ENCODE data around the gene NKD2. TPM values are rescaled to one million over a fixed set of nuclear protein-coding genes. Genes with fewer than 3 reads are reported as not detected.

The NKD2 gene
- total RNA-seq, 1 experiment from 2014 or later = 0.37 TPM

DNA sequence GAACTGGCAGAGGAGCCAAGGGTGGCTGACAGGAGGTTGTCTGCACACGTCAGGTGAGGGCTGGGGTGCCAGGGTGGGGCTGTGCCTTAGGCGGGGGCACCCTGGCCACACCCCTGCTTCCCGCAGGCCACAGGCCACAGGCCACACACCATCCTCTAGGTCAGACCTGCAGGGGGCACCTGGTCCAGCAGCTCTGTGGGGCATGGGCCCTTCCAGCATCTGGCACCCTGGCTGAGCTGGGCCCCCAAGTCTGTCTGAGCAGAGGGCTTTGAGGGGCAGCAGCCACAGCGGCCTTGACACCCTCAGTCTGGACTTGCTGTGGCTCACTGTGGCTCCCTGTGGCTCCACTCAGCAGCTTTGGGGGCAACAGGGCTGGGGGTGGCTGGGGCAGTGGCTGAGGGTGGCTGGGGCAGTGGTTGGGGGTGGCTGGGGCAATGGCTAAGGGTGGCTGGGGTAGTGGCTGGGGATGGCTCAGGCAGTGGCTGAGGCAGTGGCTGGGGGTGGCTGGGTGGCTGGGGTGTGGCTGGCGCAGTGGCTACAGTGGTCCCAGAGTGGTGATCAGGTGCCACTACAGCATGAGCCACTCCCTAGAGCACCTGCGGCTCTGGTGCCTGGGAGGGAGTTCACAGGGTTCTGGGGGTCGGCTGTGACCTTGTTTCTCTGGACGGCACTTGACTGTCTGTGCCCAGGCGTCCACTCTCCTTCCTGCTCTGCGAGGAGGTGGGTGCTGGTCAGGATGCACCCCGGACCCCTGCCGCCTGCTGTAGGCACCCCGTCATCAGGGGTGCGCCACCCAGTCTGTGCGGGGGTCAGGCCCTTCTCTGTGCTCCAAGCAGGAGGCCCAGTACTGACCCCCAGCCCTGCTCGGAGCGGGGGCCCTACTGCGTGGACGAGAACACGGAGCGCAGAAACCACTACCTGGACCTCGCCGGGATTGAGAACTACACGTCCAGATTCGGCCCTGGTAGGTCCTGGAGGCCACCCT is 27.1 kb downstream of the NKD2 start:
- H3K27ac ChIP-seq = no peak overlapping the region
- H3K27me3 ChIP-seq (replicated peaks) = peaks cover 24% of the 10 kb centered on the region
- H3K36me3 ChIP-seq = no peaks in the 10 kb centered on the region
- H3K4me1 ChIP-seq (replicated peaks) = no peaks in the 10 kb centered on the region
- DNase-seq (ENCODE audit: low read depth in 1 of 2, low spot score in 2 of 2) = no peak
- peaks cover 17% of the 10 kb centered on the region for H3K9me3 ChIP-seq (replicated peaks)
- no peak overlapping the region for H3K4me3 ChIP-seq

GRCh38 chr5:1036504-1037122 is 28.0 kb downstream of the NKD2 start:
- H3K4me3 ChIP-seq = no peak overlapping the region
- H3K4me1 ChIP-seq (replicated peaks) = no peaks in the 10 kb centered on the region
- DNase-seq (ENCODE audit: low read depth in 1 of 2, low spot score in 2 of 2) = no peak
- no peaks in the 10 kb centered on the region for H3K36me3 ChIP-seq
- no peak overlapping the region for H3K27ac ChIP-seq
- H3K9me3 ChIP-seq (replicated peaks) = peaks cover 25% of the 10 kb centered on the region
- peaks cover 22% of the 10 kb centered on the region for H3K27me3 ChIP-seq (replicated peaks)

GRCh38 chr5:1037123-1037670 is 28.6 kb downstream of the NKD2 start:
- no peaks in the 10 kb centered on the region for H3K4me1 ChIP-seq (replicated peaks)

DNA sequence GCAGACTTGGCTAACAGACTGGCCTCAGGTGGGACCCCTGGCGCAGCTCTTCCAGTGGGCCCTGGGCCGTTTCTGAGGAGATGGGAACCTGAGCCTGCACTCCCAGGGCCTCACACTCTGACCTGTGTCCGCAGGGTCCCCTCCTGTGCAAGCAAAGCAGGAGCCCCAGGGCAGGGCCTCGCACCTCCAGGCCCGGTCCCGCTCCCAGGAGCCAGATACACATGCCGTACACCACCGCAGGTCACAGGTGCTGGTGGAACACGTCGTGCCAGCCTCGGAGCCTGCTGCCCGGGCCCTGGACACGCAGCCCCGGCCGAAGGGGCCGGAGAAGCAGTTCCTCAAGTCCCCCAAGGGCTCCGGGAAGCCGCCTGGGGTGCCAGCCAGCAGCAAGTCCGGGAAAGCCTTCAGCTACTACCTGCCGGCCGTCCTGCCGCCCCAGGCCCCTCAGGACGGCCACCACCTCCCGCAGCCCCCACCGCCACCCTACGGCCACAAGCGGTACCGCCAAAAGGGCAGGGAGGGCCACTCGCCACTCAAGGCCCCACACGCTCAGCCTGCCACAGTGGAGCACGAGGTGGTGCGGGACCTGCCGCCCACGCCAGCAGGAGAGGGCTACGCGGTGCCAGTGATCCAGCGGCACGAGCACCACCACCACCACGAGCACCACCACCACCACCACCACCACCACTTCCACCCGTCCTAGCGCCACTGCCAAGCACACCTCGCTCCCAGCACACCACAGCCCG is 29.2 kb downstream of the NKD2 start:
- Histone ChIP-seq H3K9me3 (replicated peaks) (peaks cover 30% of the 10 kb centered on the region), H3K27me3 (replicated peaks) (peaks cover 11% of the 10 kb centered on the region), H3K4me1 (replicated peaks) (no peaks in the 10 kb centered on the region), H3K4me3 (no peak overlapping the region), H3K36me3 (no peaks in the 10 kb centered on the region), H3K27ac (no peak overlapping the region)
- no peak for DNase-seq (ENCODE audit: low read depth in 1 of 2, low spot score in 2 of 2)

More at GRCh38 chr5:1037123-1037670, 28.6 kb downstream of the NKD2 start:
- Histone ChIP-seq H3K27ac (no peak overlapping the region), H3K27me3 (replicated peaks) (peaks cover 18% of the 10 kb centered on the region), H3K36me3 (no peaks in the 10 kb centered on the region), H3K4me3 (no peak overlapping the region), H3K9me3 (replicated peaks) (peaks cover 29% of the 10 kb centered on the region)
- no peak for DNase-seq (ENCODE audit: low read depth in 1 of 2, low spot score in 2 of 2)

GRCh38 chr5:1038417-1039209 is 30.0 kb downstream of the NKD2 start:
- DNase-seq (ENCODE audit: low read depth in 1 of 2, low spot score in 2 of 2) = no peak
- H3K4me3 ChIP-seq = no peak overlapping the region
- no peaks in the 10 kb centered on the region for H3K36me3 ChIP-seq
- H3K27ac ChIP-seq = no peak overlapping the region
- H3K4me1 ChIP-seq (replicated peaks) = no peaks in the 10 kb centered on the region
- peaks cover 32% of the 10 kb centered on the region for H3K9me3 ChIP-seq (replicated peaks)
- peaks cover 4% of the 10 kb centered on the region for H3K27me3 ChIP-seq (replicated peaks)

DNA sequence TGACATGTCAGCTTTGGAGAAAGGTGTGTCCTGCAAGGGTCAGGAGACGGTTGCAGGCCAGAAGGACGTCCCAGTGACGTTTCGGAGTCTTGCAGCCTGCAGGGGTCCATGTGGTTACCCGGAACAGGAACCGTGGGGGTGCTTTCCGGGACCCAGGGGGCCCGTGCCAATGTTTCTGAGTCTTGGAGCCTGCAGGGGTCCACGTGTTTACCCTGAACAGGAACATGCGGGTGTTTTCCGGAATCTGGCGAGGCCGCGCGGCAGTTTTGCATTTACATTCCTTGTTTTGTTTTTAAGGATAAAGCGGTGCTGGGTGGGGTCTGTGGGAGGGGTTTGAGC is 30.6 kb downstream of the NKD2 start:
- Histone ChIP-seq H3K27ac (no peak overlapping the region), H3K27me3 (replicated peaks) (no peaks in the 10 kb centered on the region), H3K9me3 (replicated peaks) (peaks cover 33% of the 10 kb centered on the region), H3K4me3 (no peak overlapping the region), H3K36me3 (no peaks in the 10 kb centered on the region), H3K4me1 (replicated peaks) (no peaks in the 10 kb centered on the region)
- no peak for DNase-seq (ENCODE audit: low read depth in 1 of 2, low spot score in 2 of 2)

GRCh38 chr5:1039706-1040260 is 31.2 kb downstream of the NKD2 start:
- DNase-seq (ENCODE audit: low read depth in 1 of 2, low spot score in 2 of 2) = no peak

DNA sequence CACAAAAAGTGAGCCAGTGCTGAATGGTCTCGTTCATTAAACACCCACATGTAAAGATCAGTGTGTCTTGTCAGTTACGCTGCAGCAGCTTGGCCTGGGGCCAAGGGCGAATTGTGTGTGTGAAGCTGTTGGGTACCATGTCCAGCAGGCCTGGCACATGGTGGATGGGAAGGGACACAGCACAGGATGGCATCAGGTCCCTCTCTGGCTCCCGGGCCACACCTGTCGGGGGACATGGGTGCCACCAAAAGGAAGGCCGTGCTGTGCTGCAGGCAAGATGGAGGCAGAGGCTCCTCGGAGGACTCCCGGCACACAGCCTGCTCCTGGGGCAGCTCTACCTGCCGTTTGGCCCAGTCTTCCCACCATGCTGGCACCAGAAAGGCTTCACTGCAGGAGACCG is 32.0 kb downstream of the NKD2 start:
- no peak overlapping the region for H3K4me3 ChIP-seq
- H3K27ac ChIP-seq = no peak overlapping the region
- H3K27me3 ChIP-seq (replicated peaks) = no peaks in the 10 kb centered on the region
- no peak for DNase-seq (ENCODE audit: low read depth in 1 of 2, low spot score in 2 of 2)
- no peaks in the 10 kb centered on the region for H3K4me1 ChIP-seq (replicated peaks)
- H3K9me3 ChIP-seq (replicated peaks) = peaks cover 35% of the 10 kb centered on the region
- H3K36me3 ChIP-seq = no peaks in the 10 kb centered on the region

More at GRCh38 chr5:1039706-1040260, 31.2 kb downstream of the NKD2 start:
- no peak overlapping the region for H3K4me3 ChIP-seq
- H3K9me3 ChIP-seq (replicated peaks) = peaks cover 35% of the 10 kb centered on the region
- H3K27me3 ChIP-seq (replicated peaks) = no peaks in the 10 kb centered on the region
- no peaks in the 10 kb centered on the region for H3K36me3 ChIP-seq
- H3K27ac ChIP-seq = no peak overlapping the region
- no peaks in the 10 kb centered on the region for H3K4me1 ChIP-seq (replicated peaks)

DNA sequence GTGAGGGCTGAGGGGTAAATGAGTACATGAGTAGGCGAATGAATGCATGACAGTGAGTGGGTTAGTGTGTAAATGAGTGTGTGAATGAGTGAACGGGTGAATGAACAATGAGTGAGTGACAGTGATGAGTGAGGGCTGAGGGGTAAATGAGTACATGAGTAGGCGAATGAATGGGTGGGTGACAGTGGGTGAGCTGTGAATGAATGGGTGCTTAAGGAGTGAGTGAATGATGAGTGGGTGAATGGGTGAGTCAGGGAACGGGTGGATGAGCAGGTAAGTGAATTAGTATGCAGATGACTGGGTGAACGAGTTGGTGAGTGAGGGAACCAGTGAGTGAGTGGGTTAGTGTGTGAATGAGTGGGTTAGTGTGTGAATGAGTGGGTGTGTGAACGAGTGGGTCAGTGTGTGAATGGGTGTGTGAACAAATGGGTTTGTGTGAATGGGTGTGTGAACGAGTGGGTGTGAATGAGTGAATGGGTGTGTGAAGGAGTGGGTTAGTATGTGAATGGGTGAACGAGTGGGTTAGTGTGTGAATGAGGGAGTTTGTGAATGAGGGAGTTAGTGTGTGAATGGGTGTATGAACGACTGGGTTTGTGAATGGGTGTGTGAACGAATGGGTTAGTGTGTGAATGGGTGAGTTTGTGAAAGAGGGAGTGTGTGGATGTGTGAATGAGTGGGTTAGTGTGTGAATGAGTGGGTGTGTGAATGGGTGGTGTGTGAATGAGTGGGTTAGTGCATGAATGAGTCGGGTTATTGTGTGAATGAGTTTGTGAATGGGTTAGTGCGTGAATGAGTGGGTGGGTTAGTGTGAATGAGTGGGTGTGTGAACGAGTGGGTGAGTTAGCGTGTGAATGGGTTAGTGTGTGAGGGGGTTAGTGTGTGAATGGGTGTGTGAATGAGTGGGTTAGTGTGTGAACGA is 32.9 kb downstream of the NKD2 start:
- Histone ChIP-seq H3K27me3 (replicated peaks) (no peaks in the 10 kb centered on the region), H3K36me3 (no peaks in the 10 kb centered on the region), H3K27ac (no peak overlapping the region), H3K9me3 (replicated peaks) (peaks cover 37% of the 10 kb centered on the region), H3K4me1 (replicated peaks) (no peaks in the 10 kb centered on the region), H3K4me3 (no peak overlapping the region)
- no peak for DNase-seq (ENCODE audit: low read depth in 1 of 2, low spot score in 2 of 2)

DNA sequence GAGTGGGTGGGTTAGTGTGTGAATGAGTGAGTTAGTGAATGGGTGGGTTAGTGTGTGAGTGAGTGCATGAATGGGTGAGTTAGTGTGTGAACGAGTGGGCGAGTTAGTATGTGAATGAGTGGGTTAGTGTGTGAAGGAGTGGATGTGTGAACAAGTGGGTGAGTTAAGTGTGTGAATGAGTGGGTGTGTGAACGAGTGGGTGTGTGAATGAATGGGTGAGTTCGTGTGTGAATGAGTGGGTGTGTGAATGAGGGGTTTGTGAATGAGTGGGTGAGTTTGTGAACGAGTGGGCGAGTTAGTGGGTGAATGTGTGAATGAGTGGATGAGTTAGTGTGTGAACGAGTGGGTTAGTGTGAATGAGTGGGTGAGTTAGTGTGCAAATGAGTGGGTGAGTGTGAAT is 34.0 kb downstream of the NKD2 start:
- Histone ChIP-seq H3K27ac (no peak overlapping the region), H3K9me3 (replicated peaks) (peaks cover 40% of the 10 kb centered on the region), H3K27me3 (replicated peaks) (no peaks in the 10 kb centered on the region), H3K4me1 (replicated peaks) (no peaks in the 10 kb centered on the region), H3K4me3 (no peak overlapping the region), H3K36me3 (no peaks in the 10 kb centered on the region)
- DNase-seq (ENCODE audit: low read depth in 1 of 2, low spot score in 2 of 2) = no peak

DNA sequence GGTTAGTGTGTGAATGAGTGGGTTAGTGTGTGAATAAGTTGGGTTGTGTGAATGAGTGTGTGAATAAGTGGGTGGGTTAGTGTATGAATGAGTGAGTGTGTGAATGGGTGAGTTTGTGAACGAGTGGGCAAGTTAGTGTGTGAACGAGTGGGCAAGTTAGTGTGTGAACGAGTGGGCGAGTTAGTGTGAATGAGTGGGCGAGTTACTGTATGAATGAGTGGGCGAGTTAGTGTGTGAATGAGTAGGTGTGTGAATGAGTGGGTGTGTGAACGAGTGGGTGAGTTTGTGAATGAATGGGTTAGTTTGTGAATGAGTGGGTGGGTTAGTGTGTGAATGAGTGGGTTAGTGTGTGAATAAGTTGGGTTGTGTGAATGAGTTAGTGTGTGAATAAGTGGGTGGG is 34.7 kb downstream of the NKD2 start:
- no peaks in the 10 kb centered on the region for H3K4me1 ChIP-seq (replicated peaks)
- no peak overlapping the region for H3K27ac ChIP-seq
- H3K9me3 ChIP-seq (replicated peaks) = peaks cover 36% of the 10 kb centered on the region
- no peaks in the 10 kb centered on the region for H3K36me3 ChIP-seq
- H3K27me3 ChIP-seq (replicated peaks) = no peaks in the 10 kb centered on the region
- H3K4me3 ChIP-seq = no peak overlapping the region
- no peak for DNase-seq (ENCODE audit: low read depth in 1 of 2, low spot score in 2 of 2)

DNA sequence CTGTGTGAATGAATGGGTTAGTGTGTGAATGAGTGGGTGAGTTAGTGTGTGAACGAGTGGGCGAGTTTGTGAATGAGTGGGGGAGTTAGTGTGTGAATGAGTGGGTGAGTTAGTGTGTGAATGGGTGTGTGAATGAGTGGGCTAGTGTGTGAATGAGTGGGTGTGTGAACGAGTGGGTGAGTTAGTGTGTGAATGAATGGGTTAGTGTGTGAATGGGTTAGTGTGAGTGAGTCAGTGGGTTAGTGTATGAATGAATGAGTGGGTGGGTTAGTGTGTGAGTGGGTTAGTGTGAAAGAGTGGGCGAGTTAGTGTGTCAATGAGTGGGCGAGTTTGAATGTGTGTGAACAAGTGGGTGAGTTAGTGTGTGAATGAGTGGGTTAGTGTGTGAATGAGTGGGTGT is 35.5 kb downstream of the NKD2 start:
- Histone ChIP-seq H3K27me3 (replicated peaks) (no peaks in the 10 kb centered on the region), H3K27ac (no peak overlapping the region), H3K4me1 (replicated peaks) (no peaks in the 10 kb centered on the region), H3K4me3 (no peak overlapping the region), H3K36me3 (no peaks in the 10 kb centered on the region), H3K9me3 (replicated peaks) (peaks cover 28% of the 10 kb centered on the region)
- no peak for DNase-seq (ENCODE audit: low read depth in 1 of 2, low spot score in 2 of 2)

Data from SJSA1 (cell line).